Measurements from ENCODE around the gene HSFY1.
"Not testable (repeated sequence)": the region's sequence is repeated elsewhere in the genome, so short reads cannot be mapped to it uniquely, and the experiment has no call there.

Gene HSFY1

DNA sequence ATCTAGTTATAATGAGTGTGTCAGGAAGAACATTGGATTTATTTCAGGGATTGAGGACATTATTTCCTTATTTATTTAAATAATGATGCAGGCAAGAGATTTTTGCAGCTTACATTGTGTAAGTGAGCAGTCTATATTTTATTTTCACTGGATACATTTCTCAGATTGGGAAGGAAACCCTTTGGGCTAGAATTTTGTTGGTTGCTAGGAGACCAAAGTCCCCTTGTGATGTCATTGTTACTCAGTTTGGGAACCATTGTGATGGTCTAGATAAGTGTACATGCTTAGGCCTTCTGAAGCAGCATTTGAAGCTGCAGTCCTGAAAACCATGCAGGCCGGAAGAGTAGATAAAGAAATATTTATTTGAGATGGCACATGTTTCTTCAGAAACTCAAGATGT is at the start of gene HSFY1:
Gene HSFY1 (plus strand): TSS at position 301 of the 400 bp plus-strand sequence. CDS start 68 bp downstream, at position 369.
- not testable (repeated sequence) for H3K27ac ChIP-seq; H2AFZ ChIP-seq (ENCODE audit: low read depth); H3K79me2 ChIP-seq (ENCODE audit: insufficient read depth, low read depth); H3K4me1 ChIP-seq (ENCODE audit: low read depth, poor library complexity, severe bottlenecking); H4K20me1 ChIP-seq (ENCODE audit: insufficient read depth); H3K27me3 ChIP-seq (ENCODE audit: insufficient read depth, low read depth); H3K4me3 ChIP-seq (IDR thresholded peaks at IDR 0.05; ENCODE audit: insufficient read depth, low read depth, low read length); H3K9ac ChIP-seq; H3K4me2 ChIP-seq; H3K36me3 ChIP-seq (ENCODE audit: insufficient read depth)

- not testable (repeated sequence) for H3K36me3 ChIP-seq (ENCODE audit: insufficient read depth); H3K9ac ChIP-seq; H4K20me1 ChIP-seq (ENCODE audit: insufficient read depth); H2AFZ ChIP-seq (ENCODE audit: low read depth); H3K4me2 ChIP-seq; H3K27me3 ChIP-seq (ENCODE audit: insufficient read depth, low read depth); H3K79me2 ChIP-seq (ENCODE audit: insufficient read depth, low read depth); H3K4me3 ChIP-seq (IDR thresholded peaks at IDR 0.05; ENCODE audit: insufficient read depth, low read depth, low read length); H3K4me1 ChIP-seq (ENCODE audit: low read depth, poor library complexity, severe bottlenecking); H3K27ac ChIP-seq
These were observed 42.3 kb upstream of the HSFY1 start for GRCh38 chrY:18504266-18504665.

DNA sequence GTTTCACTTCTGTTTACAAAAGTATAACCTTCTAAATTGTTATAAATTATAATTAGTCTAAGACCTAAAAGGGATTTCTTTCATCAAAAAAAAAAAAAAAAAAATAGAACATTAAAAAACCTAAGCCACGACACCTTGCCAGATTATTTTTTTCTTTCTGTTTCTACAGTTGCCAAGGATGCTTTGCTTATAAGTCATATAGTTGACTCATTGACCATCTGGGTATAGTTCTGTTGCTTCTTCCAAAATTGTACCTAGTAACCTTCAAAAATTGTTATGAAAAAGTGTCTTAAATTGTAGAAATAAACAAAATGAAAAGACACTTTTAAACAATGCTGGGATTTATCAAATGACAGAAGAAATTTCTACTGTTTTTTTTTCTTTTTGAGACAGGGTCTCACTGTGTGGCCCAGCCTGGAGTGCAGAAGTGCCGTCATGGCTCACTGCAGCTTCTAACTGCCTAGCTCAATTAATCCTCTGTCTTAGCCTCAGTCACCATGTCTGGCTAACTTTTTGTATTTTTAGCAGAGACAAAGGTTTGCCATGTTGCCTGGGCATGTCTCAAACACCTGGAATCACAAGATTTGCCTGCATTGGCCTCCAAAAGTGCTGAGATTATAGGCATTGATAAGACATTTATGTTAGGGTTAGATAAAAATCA is 15.4 kb upstream of the HSFY1 start:
- not testable (repeated sequence) for H3K4me3 ChIP-seq (IDR thresholded peaks at IDR 0.05; ENCODE audit: insufficient read depth, low read depth, low read length); H3K27me3 ChIP-seq (ENCODE audit: insufficient read depth, low read depth); H3K4me1 ChIP-seq (ENCODE audit: low read depth, poor library complexity, severe bottlenecking); H3K4me2 ChIP-seq; H3K36me3 ChIP-seq (ENCODE audit: insufficient read depth); H3K27ac ChIP-seq; H3K79me2 ChIP-seq (ENCODE audit: insufficient read depth, low read depth); H4K20me1 ChIP-seq (ENCODE audit: insufficient read depth); H2AFZ ChIP-seq (ENCODE audit: low read depth); H3K9ac ChIP-seq

- not testable (repeated sequence) for H3K9ac ChIP-seq; H3K27ac ChIP-seq; H3K27me3 ChIP-seq (ENCODE audit: insufficient read depth, low read depth); H3K4me2 ChIP-seq; H3K79me2 ChIP-seq (ENCODE audit: insufficient read depth, low read depth); H2AFZ ChIP-seq (ENCODE audit: low read depth); H4K20me1 ChIP-seq (ENCODE audit: insufficient read depth); H3K4me1 ChIP-seq (ENCODE audit: low read depth, poor library complexity, severe bottlenecking); H3K4me3 ChIP-seq (IDR thresholded peaks at IDR 0.05; ENCODE audit: insufficient read depth, low read depth, low read length); H3K36me3 ChIP-seq (ENCODE audit: insufficient read depth)
These were observed 7.6 kb upstream of the HSFY1 start for GRCh38 chrY:18538952-18539351.

GRCh38 chrY:18553132-18553531 is 6.6 kb downstream of the HSFY1 start:
- not testable (repeated sequence) for H3K9ac ChIP-seq; H3K36me3 ChIP-seq (ENCODE audit: insufficient read depth); H3K4me1 ChIP-seq (ENCODE audit: low read depth, poor library complexity, severe bottlenecking); H3K27me3 ChIP-seq (ENCODE audit: insufficient read depth, low read depth); H2AFZ ChIP-seq (ENCODE audit: low read depth); H3K4me2 ChIP-seq; H3K27ac ChIP-seq; H4K20me1 ChIP-seq (ENCODE audit: insufficient read depth); H3K79me2 ChIP-seq (ENCODE audit: insufficient read depth, low read depth); H3K4me3 ChIP-seq (IDR thresholded peaks at IDR 0.05; ENCODE audit: insufficient read depth, low read depth, low read length)

DNA sequence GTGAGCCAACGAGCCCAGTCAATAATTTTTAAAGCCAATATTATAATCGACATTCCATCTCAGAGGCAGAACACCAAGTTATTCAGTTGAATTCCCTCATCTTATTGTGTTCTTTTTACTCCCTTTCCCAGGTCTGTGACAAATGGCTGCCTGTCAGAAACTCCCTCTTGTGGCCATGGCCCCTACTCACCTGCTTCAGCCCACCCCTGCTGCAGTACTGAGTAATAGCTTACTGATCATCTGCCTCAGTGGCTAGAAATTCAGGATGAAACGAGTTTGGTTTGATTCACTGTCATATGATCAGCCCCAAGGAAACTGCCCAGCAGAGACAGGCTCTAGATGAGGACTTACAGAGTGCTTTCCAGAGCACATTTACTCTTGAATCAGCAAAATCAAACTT is 19.4 kb downstream of the HSFY1 start:
- not testable (repeated sequence) for H3K9ac ChIP-seq; H3K36me3 ChIP-seq (ENCODE audit: insufficient read depth); H2AFZ ChIP-seq (ENCODE audit: low read depth); H3K4me1 ChIP-seq (ENCODE audit: low read depth, poor library complexity, severe bottlenecking); H3K79me2 ChIP-seq (ENCODE audit: insufficient read depth, low read depth); H3K4me3 ChIP-seq (IDR thresholded peaks at IDR 0.05; ENCODE audit: insufficient read depth, low read depth, low read length); H4K20me1 ChIP-seq (ENCODE audit: insufficient read depth); H3K27ac ChIP-seq; H3K27me3 ChIP-seq (ENCODE audit: insufficient read depth, low read depth); H3K4me2 ChIP-seq

Measured in KMS-11 (cell line).